SK-N-SH treated with all-trans-retinoic acid at 6 μM for 48 hours (cell line): ENCODE data around the gene GALNT17.

Source experiments
- RARB ChIP-seq: fragments of 250-450 bp; sonication (Bioruptor Pico); IDR thresholded peaks from 2 replicates; pipeline ENCODE4 v1.8.0; 2021; ENCODE audit warnings: mild to moderate bottlenecking, moderate library complexity
- ZFP3 ChIP-seq: fragments of 250-450 bp; sonication (Bioruptor Pico); IDR thresholded peaks from 2 replicates; pipeline ENCODE4 v1.5.0; 2020; ENCODE audit warnings: mild to moderate bottlenecking, moderate library complexity
- ZFP30 ChIP-seq: fragments of 450-650 bp; formaldehyde crosslinking; IDR thresholded peaks from 2 replicates; pipeline ENCODE4 v1.5.0; 2022; ENCODE audit warnings: mild to moderate bottlenecking, moderate library complexity
- TF ChIP-seq, protein P1 (sequence below): fragments of 250-450 bp; sonication (Bioruptor Pico); IDR thresholded peaks from 2 replicates; pipeline ENCODE4 v1.8.0; 2020; ENCODE audit warnings: mild to moderate bottlenecking, moderate library complexity, borderline replicate concordance

DNA sequence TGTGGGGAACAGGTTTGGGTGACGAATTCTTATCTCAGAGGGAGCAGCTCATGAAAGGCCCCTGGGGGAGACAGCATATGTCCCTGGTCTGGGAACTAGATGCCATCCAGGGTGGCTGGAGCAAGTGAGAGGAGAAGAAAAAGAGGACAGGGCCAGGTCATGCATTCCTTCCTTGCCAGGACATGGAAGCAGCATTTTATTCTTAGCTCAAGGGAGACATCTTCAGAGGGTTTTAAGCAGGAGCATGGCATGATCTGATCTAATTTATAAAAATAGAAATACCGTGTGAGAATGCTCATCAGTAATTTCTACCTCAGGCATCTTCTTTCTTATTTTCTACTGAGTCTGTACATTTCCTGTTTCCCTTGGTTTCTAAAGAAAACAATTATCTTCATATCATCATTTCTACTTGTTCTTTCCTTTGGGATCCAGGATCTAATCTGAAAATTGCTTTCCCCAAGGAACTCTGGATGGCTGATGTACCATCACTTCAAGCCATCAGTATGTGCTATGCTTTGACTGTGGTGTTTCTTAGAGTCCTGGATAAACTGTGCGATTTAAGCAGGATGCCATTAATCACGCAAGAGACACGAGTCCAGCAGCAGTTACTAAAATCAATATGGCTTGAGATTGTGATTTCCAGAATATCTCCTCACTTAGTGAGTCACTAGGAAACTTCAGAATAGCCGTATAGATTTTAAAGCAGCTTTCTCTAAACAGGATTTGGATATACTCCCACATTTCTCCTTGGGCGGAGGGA lies 386.2 kb downstream of the GALNT17 start:
- TF ChIP-seq RARB (CRISPR knock-in tag), result no peak
- TF ChIP-seq, protein P1, sequence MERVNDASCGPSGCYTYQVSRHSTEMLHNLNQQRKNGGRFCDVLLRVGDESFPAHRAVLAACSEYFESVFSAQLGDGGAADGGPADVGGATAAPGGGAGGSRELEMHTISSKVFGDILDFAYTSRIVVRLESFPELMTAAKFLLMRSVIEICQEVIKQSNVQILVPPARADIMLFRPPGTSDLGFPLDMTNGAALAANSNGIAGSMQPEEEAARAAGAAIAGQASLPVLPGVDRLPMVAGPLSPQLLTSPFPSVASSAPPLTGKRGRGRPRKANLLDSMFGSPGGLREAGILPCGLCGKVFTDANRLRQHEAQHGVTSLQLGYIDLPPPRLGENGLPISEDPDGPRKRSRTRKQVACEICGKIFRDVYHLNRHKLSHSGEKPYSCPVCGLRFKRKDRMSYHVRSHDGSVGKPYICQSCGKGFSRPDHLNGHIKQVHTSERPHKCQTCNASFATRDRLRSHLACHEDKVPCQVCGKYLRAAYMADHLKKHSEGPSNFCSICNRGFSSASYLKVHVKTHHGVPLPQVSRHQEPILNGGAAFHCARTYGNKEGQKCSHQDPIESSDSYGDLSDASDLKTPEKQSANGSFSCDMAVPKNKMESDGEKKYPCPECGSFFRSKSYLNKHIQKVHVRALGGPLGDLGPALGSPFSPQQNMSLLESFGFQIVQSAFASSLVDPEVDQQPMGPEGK (CRISPR knock-in tag), result no peak
- TF ChIP-seq ZFP30 (CRISPR knock-in tag), result no peak
- no peak for TF ChIP-seq ZFP3
